D341Med (cell line): ENCODE data around the gene STAMBPL1.
"Not testable (repeated sequence)": the region's sequence is repeated elsewhere in the genome, so short reads cannot be mapped to it uniquely, and the experiment has no call there.

Experiments used
- DNase-seq: peaks from one replicate; pipeline ENCODE4 v3.0.0; 2012; ENCODE audit warnings: low spot score

The STAMBPL1 gene

DNA sequence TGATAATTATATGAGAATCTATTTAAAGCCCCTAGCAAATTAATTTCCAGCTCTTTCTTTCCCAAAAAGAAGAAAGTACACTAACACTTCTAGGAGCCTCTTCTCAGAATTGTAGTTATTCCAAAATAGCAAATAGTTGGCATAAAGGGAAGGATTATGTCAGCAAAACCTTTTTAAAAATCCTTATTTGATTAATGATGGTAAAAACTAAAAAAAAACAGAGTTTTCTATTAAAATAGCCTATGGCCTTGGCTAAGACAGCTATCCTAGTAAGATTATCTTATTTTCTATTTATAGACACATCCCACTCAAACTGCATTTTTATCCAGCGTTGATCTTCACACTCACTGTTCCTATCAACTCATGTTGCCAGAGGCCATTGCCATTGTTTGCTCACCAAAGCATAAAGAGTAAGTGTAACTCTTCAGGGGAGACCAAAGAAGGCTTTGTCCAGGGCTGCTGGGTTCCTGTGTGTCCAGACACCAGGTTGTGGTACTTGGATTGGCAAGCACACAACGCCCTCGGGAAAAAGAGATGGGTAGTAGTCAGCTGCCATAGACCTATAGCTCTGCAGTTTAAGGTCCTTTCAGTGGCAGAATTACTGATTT is 41.0 kb downstream of the STAMBPL1 start:
- no peak for DNase-seq

- no peak for DNase-seq
Observed at GRCh38 chr10:88922041-88922440, 42.0 kb downstream of the STAMBPL1 start.

DNA sequence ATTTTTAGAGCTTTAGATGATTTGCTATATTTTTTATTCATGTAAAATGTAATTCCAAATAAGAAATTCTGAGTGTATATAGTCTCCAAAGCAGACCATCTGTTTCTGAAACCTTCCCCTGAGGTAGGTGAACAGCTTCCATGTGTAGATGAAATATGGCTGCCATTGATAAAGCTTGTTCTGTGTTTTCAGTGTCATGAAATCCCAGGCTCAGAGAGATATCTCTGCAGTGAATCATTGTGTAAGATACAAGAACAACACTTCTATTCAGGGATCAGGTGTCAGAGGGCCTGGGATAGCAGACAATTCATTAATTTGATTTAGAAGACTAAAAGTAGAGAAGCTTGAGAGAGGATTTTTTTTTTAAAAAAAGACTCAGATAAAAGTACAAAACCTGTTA is 43.5 kb downstream of the STAMBPL1 start:
- no peak for DNase-seq

- DNase-seq, result no peak
Observed at GRCh38 chr10:88926566-88927415, 46.7 kb downstream of the STAMBPL1 start.

DNA sequence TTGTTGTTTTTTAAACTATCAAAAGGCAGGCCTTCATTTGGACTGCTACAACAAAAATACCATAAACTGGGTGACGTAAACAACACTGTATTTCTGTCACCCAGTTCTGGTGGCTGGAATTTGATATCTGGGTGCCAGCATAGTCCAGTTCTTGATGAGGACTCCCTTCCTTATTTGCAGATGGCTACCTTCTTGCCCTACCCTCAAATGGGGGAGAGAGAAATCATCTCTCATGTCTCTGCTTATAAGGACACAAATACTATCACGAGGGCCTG is 47.3 kb downstream of the STAMBPL1 start:
- no peak for DNase-seq

GRCh38 chr10:88928254-88928653 is 48.2 kb downstream of the STAMBPL1 start:
- no peak for DNase-seq

DNA sequence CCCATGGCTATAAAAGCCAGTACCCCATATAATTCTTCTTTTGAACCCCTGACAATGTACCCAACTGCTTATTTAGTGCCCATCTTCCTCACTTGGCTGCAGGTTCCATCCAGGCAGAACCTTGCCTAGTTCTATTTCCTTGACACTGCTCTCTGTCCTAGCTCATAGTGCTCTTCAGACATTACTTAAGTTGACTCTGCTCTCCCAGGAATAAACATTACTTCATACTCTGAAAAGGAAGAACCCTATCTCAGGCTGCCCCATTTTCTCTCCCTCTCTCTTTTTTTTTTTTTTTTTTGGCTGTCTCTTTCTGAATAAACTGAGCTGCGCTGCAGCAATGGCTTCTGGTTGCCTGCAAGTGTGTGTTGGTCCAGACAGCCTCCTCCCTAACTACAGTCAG is 51.5 kb downstream of the STAMBPL1 start:
- no peak for DNase-seq

DNA sequence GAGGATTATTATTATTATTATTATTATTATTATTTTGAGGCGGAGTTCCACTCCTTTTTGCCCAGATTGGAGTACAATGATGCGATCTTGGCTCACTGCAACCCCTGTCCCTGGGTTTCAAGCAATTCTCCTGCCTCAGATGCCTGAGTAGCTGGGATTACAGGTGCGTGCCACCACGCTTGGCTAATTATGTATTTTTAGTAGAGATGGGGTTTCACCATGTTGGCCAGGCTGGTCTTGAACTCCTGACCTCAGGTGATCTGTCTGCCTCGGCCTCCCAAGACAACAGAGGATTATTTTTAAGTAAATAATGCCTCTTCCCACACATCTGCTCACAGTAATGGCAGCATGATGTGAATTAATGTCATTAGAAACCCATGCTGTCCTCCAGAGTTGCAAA is 52.0 kb downstream of the STAMBPL1 start:
- not testable (repeated sequence) for DNase-seq

- peak; percentile 59 for DNase-seq
Observed at GRCh38 chr10:88932539-88933256, 52.7 kb downstream of the STAMBPL1 start.

GRCh38 chr10:88933564-88933963 is 53.5 kb downstream of the STAMBPL1 start:
- no peak for DNase-seq

GRCh38 chr10:88934900-88935672 is 55.0 kb downstream of the STAMBPL1 start:
- peak; percentile 52 for DNase-seq

- DNase-seq, result no peak
Observed at GRCh38 chr10:88936656-88937055, 56.6 kb downstream of the STAMBPL1 start.

GRCh38 chr10:88938039-88938438 is 58.0 kb downstream of the STAMBPL1 start:
- DNase-seq, result no peak

DNA sequence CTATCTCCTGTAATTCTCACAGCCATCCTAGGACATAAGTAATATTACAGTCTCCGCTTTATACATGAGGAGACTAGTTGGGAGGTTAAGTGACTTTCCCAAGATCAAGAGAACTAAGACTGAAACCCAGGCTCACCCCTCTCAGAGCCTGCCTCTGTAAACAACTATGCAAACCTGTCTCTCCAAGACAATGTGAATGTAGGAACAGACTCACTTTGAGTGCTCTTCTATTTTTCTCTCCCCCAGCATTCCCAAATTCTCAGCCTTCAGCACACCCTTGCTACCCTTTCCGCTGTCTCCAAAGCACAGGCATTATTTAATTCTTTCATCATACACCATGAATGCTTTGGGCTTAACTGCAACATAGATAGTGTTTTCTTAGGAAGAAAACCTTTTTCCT is 58.9 kb downstream of the STAMBPL1 start:
- no peak for DNase-seq

GRCh38 chr10:88941026-88941425 is 61.0 kb downstream of the STAMBPL1 start:
- DNase-seq, result no peak

DNA sequence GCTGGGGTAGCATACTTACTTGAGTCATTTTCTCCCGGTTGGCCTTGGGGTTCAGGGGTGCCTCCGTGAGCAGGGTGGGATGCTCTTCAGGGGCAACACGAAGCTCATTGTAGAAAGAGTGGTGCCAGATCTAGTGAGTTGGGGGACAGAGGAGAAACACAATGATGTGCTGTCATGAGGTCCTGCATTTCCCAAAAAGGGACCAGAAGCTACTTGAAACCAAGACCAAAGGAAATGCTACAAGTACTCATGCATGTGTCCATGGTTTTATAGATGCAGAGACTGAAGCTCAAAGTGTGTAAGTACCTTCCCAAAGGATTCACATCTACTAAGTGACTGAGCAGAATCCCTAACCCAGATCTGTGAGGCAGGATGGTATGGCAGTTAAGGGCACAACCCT is 63.7 kb downstream of the STAMBPL1 start:
- DNase-seq, result no peak

- DNase-seq, result no peak
Observed at GRCh38 chr10:88944813-88945212, 64.8 kb downstream of the STAMBPL1 start.

GRCh38 chr10:88946200-88946599 is 66.2 kb downstream of the STAMBPL1 start:
- DNase-seq, result no peak

GRCh38 chr10:88946965-88947590 is 67.0 kb downstream of the STAMBPL1 start:
- DNase-seq, result no peak

- no peak for DNase-seq
Observed at GRCh38 chr10:88949051-88949450, 69.0 kb downstream of the STAMBPL1 start.

DNA sequence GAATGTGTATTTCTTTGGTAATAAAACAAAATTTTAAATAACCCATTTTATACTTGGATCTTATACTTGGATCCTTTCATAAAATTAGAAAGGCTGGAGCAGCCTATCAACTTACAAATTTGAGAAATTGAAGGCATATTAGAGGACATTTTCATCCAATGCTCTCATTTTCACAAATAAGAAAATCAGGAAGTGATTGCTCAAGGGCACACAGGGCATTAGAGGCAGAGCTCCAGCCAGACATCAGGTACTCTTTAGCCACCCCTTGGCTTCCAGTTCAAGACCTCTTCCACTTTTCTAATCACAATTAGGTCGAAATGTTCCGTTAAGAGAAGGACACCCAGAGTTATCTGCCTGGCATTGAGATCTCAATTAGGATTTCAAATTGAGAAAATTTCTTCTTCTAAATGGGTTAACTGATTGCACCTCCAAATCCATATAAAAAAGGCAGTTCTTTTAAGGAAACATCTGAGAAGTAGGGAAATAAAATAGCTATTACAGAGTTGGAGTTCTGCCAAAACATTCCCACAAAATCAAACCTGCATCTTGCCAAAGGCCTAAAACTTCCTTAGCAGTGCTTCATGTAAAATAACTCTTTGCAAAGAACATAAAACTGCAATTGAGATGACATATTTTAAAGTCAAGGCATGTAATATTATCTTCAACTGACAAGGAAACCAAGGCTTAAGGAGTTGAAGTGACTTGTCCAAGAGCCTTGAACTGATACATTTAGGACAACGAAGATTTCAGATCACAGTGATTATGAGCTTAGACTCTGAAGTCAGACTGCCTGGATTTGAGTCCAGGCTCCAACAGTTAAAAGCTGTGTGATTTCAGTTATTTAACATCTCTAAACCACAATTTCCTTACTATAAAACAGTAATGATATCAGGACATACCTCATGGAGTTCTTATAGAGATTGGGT is 70.1 kb downstream of the STAMBPL1 start:
- DNase-seq, result no peak
